HUES6 (cell line): Measurements from ENCODE around the gene EIF5A.
A peak's percentile ranks its signal among the peaks of the same experiment; 100 is the strongest.
"Not testable (repeated sequence)": the region's sequence is repeated elsewhere in the genome, so short reads cannot be mapped to it uniquely, and the experiment has no call there.

Experiments used
- H3K27ac ChIP-seq: 2 replicates; pipeline ENCODE4 v1.7.0; 2013; ENCODE audit warnings: low read depth, mild to moderate bottlenecking, low read length, inconsistent platforms
- H3K27me3 ChIP-seq: 2 replicates; pipeline ENCODE4 v1.6.1; 2013; ENCODE audit warnings: low read length; ENCODE audit not compliant: control insufficient read depth, insufficient read depth
- H3K36me3 ChIP-seq: 2 replicates; pipeline ENCODE4 v1.6.1; 2013; ENCODE audit warnings: low read length; ENCODE audit not compliant: control insufficient read depth, insufficient read depth
- H3K4me1 ChIP-seq: 2 replicates; pipeline ENCODE4 v1.6.1; 2013; ENCODE audit warnings: low read length; ENCODE audit not compliant: control insufficient read depth, insufficient read depth
- H3K4me3 ChIP-seq: 2 replicates; pipeline ENCODE4 v1.5.1; 2013; ENCODE audit warnings: low read depth, low read length
- H3K9ac ChIP-seq: one replicate; pipeline ENCODE4 v1.6.1; 2013; ENCODE audit warnings: mild to moderate bottlenecking, low read length
- H3K9me3 ChIP-seq: 2 replicates; pipeline ENCODE4 v1.6.1; 2013; ENCODE audit warnings: low read depth, low read length; ENCODE audit not compliant: control insufficient read depth, insufficient read depth

EIF5A gene

GRCh38 chr17:7334938-7335538, 27.6 kb downstream of the EIF5A start:
- H3K4me3 ChIP-seq = no peak overlapping the region
- H3K4me1 ChIP-seq = peaks cover 23% of the 10 kb centered on the region
- no peaks in the 10 kb centered on the region for H3K36me3 ChIP-seq
- no peak overlapping the region for H3K27ac ChIP-seq
- no peaks in the 10 kb centered on the region for H3K9me3 ChIP-seq
- no peaks in the 10 kb centered on the region for H3K27me3 ChIP-seq
- no peak overlapping the region for H3K9ac ChIP-seq

- not testable (repeated sequence) for H3K4me3 ChIP-seq, H3K27me3 ChIP-seq, H3K36me3 ChIP-seq, H3K9me3 ChIP-seq, H3K9ac ChIP-seq, H3K27ac ChIP-seq
- H3K4me1 ChIP-seq = peaks cover 23% of the 10 kb centered on the region
Measured at GRCh38 chr17:7335765-7336164, 28.3 kb downstream of the EIF5A start.

- H3K4me1 ChIP-seq = peaks cover 23% of the 10 kb centered on the region
- H3K36me3 ChIP-seq = no peaks in the 10 kb centered on the region
- H3K9ac ChIP-seq = peak within 1 kb of the TSS; percentile 72
- H3K27ac ChIP-seq = peak within 1 kb of the TSS; percentile 24; the same call in 1 of the 2 replicates
- peak within 1 kb of the TSS; percentile 49 for H3K4me3 ChIP-seq
- H3K9me3 ChIP-seq = no peaks in the 10 kb centered on the region
- no peaks in the 10 kb centered on the region for H3K27me3 ChIP-seq
Measured at GRCh38 chr17:7336240-7337175, 29.1 kb downstream of the EIF5A start, which contains the start of gene ACAP1. Gene ACAP1 (plus strand): TSS chr17:7336529. CDS start chr17:7336735, 206 bp downstream.

GRCh38 chr17:7337600-7337999, 30.2 kb downstream of the EIF5A start:
- H3K4me3 ChIP-seq, H3K36me3 ChIP-seq, H3K27ac ChIP-seq, H3K9me3 ChIP-seq, H3K9ac ChIP-seq, H3K27me3 ChIP-seq: not testable (repeated sequence)
- H3K4me1 ChIP-seq = peaks cover 20% of the 10 kb centered on the region

GRCh38 chr17:7340179-7340578, 32.8 kb downstream of the EIF5A start:
- Histone ChIP-seq H3K4me3 (no peak overlapping the region), H3K27me3 (no peaks in the 10 kb centered on the region), H3K4me1 (peaks cover 20% of the 10 kb centered on the region), H3K27ac (no peak overlapping the region), H3K36me3 (no peaks in the 10 kb centered on the region), H3K9ac (no peak overlapping the region), H3K9me3 (no peaks in the 10 kb centered on the region)

GRCh38 chr17:7341842-7342241, 34.4 kb downstream of the EIF5A start:
- Histone ChIP-seq H3K36me3 (no peaks in the 10 kb centered on the region), H3K27me3 (no peaks in the 10 kb centered on the region), H3K4me3 (no peak overlapping the region), H3K4me1 (peaks cover 9% of the 10 kb centered on the region), H3K27ac (no peak overlapping the region), H3K9me3 (no peaks in the 10 kb centered on the region), H3K9ac (no peak overlapping the region)

- Histone ChIP-seq H3K4me1 (no peaks in the 10 kb centered on the region), H3K27me3 (no peaks in the 10 kb centered on the region), H3K27ac (no peak overlapping the region), H3K36me3 (no peaks in the 10 kb centered on the region), H3K4me3 (no peak overlapping the region), H3K9me3 (no peaks in the 10 kb centered on the region), H3K9ac (no peak overlapping the region)
Measured at GRCh38 chr17:7343250-7343649, 35.8 kb downstream of the EIF5A start.

- no peaks in the 10 kb centered on the region for H3K9me3 ChIP-seq
- H3K27ac ChIP-seq = no peak overlapping the region
- H3K9ac ChIP-seq = no peak overlapping the region
- H3K4me1 ChIP-seq = peaks cover 11% of the 10 kb centered on the region
- no peaks in the 10 kb centered on the region for H3K27me3 ChIP-seq
- H3K36me3 ChIP-seq = no peaks in the 10 kb centered on the region
- H3K4me3 ChIP-seq = no peak overlapping the region
Measured at GRCh38 chr17:7346761-7347614, 39.6 kb downstream of the EIF5A start.

- Histone ChIP-seq H3K4me3 (no peak overlapping the region), H3K36me3 (no peaks in the 10 kb centered on the region), H3K27ac (no peak overlapping the region), H3K9ac (peak overlapping the region; percentile 13), H3K4me1 (peaks cover 16% of the 10 kb centered on the region), H3K27me3 (0 out of 2 replicates have a peak, but pooled peaks cover 3% of the 10 kb centered on the region), H3K9me3 (no peaks in the 10 kb centered on the region)
Measured at GRCh38 chr17:7347630-7348477, 40.4 kb downstream of the EIF5A start.
